ENCODE measurements around the gene BAHCC1. TPM values are rescaled to one million over a fixed set of nuclear protein-coding genes. Genes with fewer than 3 reads are reported as not detected.

Gene BAHCC1
- total RNA-seq, 1 donor from 2014 or later = 74.3 TPM

DNA sequence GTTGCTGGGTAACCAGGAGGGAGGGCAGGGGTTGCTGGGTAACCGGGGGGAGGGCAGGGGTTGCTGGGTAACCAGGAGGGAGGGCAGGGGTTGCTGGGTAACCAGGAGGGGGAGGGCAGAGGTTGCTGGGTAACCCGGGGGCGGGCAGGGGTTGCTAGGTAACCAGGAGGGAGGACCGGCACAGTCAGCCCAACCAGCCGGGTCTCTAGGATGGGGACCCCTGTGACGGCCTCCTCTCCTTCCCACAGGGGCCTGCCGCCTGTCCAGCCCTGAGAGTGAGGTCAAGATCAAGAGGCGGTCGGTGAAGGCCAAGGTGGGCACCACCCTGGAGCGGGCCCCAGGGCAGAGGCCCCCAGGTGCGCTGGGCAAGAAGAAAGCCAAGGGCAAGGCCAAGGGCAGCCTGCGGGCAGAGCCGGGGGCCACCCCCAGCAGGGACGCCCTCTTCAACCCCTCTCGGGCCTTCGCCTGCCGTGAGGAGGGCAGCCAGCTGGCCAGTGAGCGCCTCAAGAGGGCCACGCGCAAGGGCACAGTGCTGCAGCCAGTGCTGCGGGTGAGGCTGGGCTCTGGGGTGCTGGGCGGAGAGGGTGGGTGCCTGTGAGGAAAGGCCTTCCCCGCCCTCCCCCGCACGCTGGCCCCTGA is 62.8 kb downstream of the BAHCC1 start:
- Mint-ChIP-seq H3K9me3 (no peaks in the 10 kb centered on the region), H3K36me3 (no peaks in the 10 kb centered on the region), H3K4me1 (ENCODE audit: unreplicated experiment) (peaks cover 4% of the 10 kb centered on the region), H3K4me3 (no peak overlapping the region), H3K27me3 (no peaks in the 10 kb centered on the region), H3K27ac (no peak overlapping the region)
- no peak for DNase-seq (ENCODE audit: extremely low spot score, unreplicated experiment)
- TF ChIP-seq, protein P1, sequence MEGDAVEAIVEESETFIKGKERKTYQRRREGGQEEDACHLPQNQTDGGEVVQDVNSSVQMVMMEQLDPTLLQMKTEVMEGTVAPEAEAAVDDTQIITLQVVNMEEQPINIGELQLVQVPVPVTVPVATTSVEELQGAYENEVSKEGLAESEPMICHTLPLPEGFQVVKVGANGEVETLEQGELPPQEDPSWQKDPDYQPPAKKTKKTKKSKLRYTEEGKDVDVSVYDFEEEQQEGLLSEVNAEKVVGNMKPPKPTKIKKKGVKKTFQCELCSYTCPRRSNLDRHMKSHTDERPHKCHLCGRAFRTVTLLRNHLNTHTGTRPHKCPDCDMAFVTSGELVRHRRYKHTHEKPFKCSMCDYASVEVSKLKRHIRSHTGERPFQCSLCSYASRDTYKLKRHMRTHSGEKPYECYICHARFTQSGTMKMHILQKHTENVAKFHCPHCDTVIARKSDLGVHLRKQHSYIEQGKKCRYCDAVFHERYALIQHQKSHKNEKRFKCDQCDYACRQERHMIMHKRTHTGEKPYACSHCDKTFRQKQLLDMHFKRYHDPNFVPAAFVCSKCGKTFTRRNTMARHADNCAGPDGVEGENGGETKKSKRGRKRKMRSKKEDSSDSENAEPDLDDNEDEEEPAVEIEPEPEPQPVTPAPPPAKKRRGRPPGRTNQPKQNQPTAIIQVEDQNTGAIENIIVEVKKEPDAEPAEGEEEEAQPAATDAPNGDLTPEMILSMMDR (conservative IDR thresholded peaks at IDR 0.05) = no peak

DNA sequence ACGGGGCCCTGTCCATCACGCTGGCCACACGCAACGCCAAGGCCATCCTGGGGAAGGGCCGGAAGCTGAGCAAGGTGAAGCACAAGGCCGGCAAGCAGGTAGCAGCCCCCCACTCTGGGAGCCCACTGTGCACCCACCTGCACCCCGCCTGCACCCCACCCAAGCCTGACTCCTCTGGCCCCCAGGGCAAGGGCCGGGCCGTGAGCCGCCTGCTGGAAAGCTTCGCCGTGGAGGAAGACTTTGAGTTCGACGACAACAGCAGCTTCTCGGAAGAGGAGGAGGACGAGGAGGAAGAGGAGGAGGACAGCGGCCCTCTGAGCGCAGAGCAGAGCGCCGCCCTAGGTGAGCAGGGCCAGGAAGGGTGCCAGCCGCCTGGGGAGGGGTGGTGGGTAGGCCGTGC is 63.4 kb downstream of the BAHCC1 start:
- no peak overlapping the region for H3K27ac Mint-ChIP-seq
- no peaks in the 10 kb centered on the region for H3K9me3 Mint-ChIP-seq
- TF ChIP-seq, protein P1 (conservative IDR thresholded peaks at IDR 0.05) = no peak
- DNase-seq (ENCODE audit: extremely low spot score, unreplicated experiment) = no peak
- no peaks in the 10 kb centered on the region for H3K27me3 Mint-ChIP-seq
- H3K4me1 Mint-ChIP-seq (ENCODE audit: unreplicated experiment) = peaks cover 4% of the 10 kb centered on the region
- H3K4me3 Mint-ChIP-seq = no peak overlapping the region
- no peaks in the 10 kb centered on the region for H3K36me3 Mint-ChIP-seq

DNA sequence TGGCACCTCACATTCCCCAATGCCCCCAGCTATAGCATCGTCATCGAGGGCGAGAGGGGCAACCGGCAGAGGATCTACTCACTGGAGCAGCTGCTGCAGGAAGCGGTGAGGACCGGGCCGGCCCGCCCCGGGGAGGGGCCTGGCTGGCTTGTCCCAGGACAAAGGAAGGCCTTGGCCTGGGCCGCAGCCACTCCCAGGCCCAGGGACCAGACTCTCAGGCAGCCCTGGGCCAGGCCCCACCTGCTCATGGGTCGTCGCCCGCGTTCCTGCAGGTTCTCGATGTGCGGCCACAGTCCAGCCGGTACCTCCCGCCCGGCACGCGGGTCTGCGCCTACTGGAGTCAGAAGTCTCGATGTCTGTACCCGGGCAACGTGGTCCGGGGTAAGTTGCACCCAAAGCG is 64.0 kb downstream of the BAHCC1 start:
- H3K27me3 Mint-ChIP-seq = no peaks in the 10 kb centered on the region
- no peak for DNase-seq (ENCODE audit: extremely low spot score, unreplicated experiment)
- no peaks in the 10 kb centered on the region for H3K36me3 Mint-ChIP-seq
- H3K4me3 Mint-ChIP-seq = no peak overlapping the region
- no peak overlapping the region for H3K27ac Mint-ChIP-seq
- TF ChIP-seq, protein P1 (conservative IDR thresholded peaks at IDR 0.05) = no peak
- H3K9me3 Mint-ChIP-seq = no peaks in the 10 kb centered on the region
- peaks cover 4% of the 10 kb centered on the region for H3K4me1 Mint-ChIP-seq (ENCODE audit: unreplicated experiment)

DNA sequence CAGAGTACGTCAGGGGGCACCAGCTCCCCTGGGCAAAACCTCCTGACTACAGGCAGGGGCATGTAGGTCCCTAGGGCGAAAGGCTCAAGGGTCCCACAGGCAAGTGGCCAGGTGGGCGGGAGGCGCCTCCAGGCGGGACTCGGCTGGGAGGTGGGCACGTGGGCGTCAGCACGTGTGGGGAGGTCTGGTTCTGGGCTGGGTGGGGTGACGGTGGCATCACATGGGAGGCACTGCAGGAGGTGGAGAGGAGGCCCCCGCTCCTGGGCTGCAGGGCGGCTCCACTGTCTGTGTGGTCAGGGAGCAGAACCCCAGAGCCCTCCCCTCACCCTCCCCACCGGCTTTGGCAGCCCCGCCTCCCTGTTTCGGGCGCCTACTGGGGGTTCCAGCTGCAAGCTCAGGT is 64.6 kb downstream of the BAHCC1 start:
- TF ChIP-seq, protein P1 (conservative IDR thresholded peaks at IDR 0.05) = no peak
- DNase-seq (ENCODE audit: extremely low spot score, unreplicated experiment) = no peak
- no peaks in the 10 kb centered on the region for H3K36me3 Mint-ChIP-seq
- no peaks in the 10 kb centered on the region for H3K9me3 Mint-ChIP-seq
- H3K4me1 Mint-ChIP-seq (ENCODE audit: unreplicated experiment) = peaks cover 4% of the 10 kb centered on the region
- no peak overlapping the region for H3K4me3 Mint-ChIP-seq
- no peaks in the 10 kb centered on the region for H3K27me3 Mint-ChIP-seq
- H3K27ac Mint-ChIP-seq = no peak overlapping the region

DNA sequence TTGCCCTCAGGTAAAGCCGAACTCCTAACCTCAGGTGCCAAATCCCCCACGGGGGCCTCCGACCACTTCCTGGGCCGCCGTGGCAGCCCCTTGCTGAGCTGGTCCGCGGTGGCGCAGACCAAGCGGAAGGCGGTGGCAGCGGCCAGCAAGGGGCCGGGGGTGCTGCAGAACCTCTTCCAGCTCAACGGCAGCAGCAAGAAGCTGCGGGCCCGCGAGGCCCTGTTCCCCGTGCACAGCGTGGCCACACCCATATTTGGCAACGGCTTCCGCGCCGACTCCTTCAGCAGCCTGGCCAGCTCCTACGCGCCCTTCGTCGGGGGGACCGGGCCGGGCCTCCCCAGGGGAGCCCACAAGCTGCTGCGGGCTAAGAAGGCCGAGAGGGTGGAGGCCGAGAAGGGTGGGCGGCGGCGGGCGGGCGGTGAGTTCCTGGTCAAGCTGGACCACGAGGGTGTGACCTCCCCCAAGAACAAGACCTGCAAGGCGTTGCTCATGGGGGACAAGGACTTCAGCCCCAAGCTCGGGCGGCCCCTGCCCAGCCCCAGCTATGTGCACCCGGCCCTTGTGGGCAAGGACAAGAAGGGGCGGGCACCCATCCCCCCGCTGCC is 65.7 kb downstream of the BAHCC1 start:
- no peaks in the 10 kb centered on the region for H3K27me3 Mint-ChIP-seq
- TF ChIP-seq, protein P1 (conservative IDR thresholded peaks at IDR 0.05) = no peak
- no peaks in the 10 kb centered on the region for H3K9me3 Mint-ChIP-seq
- H3K4me3 Mint-ChIP-seq = no peak overlapping the region
- no peak overlapping the region for H3K27ac Mint-ChIP-seq
- no peaks in the 10 kb centered on the region for H3K36me3 Mint-ChIP-seq
- peaks cover 4% of the 10 kb centered on the region for H3K4me1 Mint-ChIP-seq (ENCODE audit: unreplicated experiment)
- DNase-seq (ENCODE audit: extremely low spot score, unreplicated experiment) = no peak
